ENCODE data around the gene LRMDA.

LRMDA gene

GRCh38 chr10:75962395-75963061 lies 531.1 kb downstream of the LRMDA start (continued):
- no peak for TF ChIP-seq ZBTB1 (tag by site-specific recombination; IDR thresholded peaks at IDR 0.05)
- TF ChIP-seq ZNF2 (tag by site-specific recombination; IDR thresholded peaks at IDR 0.05) = no peak
- TF ChIP-seq ZNF600 (tag by site-specific recombination; IDR thresholded peaks at IDR 0.05) = no peak
- TF ChIP-seq TRIM28 (IDR thresholded peaks at IDR 0.05; ENCODE audit: borderline replicate concordance, low read length) = no peak
- TF ChIP-seq ZNF785 (tag by site-specific recombination; IDR thresholded peaks at IDR 0.05) = no peak
- TF ChIP-seq AEBP2 (tag by site-specific recombination; IDR thresholded peaks at IDR 0.05; ENCODE audit: borderline replicate concordance) = no peak
- TF ChIP-seq MZF1 (tag by site-specific recombination; IDR thresholded peaks at IDR 0.05; ENCODE audit: borderline replicate concordance) = no peak

- no peaks in the 10 kb centered on the region for H3K36me3 ChIP-seq (ENCODE audit: control insufficient read depth in 2 of 2, insufficient read depth in 1 of 2, low read length in 2 of 2)
- CTCF ChIA-PET = no interaction called here
- peaks cover 7% of the 10 kb centered on the region; the same call in 1 of the 2 replicates for H3K4me1 ChIP-seq (ENCODE audit: control insufficient read depth, insufficient read depth, low read length)
- no peak overlapping the region for H3K4me3 ChIP-seq (ENCODE audit: low read depth, low read length)
- H3K9me3 ChIP-seq (ENCODE audit: control insufficient read depth, insufficient read depth, low read depth, low read length) = no peaks in the 10 kb centered on the region
- POLR2A ChIA-PET = no interaction called here
- H3K27ac ChIP-seq (ENCODE audit: extremely low read depth, low read depth, low read length) = no peak overlapping the region
- no peak for TF ChIP-seq ZFP41 (tag by site-specific recombination; IDR thresholded peaks at IDR 0.05; ENCODE audit: borderline replicate concordance)
- TF ChIP-seq ZBTB20 (tag by site-specific recombination; IDR thresholded peaks at IDR 0.05) = no peak
- no peak for TF ChIP-seq PRDM10 (tag by site-specific recombination; IDR thresholded peaks at IDR 0.05)
- TF ChIP-seq SP2 (tag by site-specific recombination; IDR thresholded peaks at IDR 0.05) = no peak
- no peak for TF ChIP-seq ZNF274 (IDR thresholded peaks at IDR 0.05; ENCODE audit: low read length)
- TF ChIP-seq ZNF274 (tag by site-specific recombination; IDR thresholded peaks at IDR 0.05; ENCODE audit: borderline replicate concordance) = no peak
- no peak for TF ChIP-seq SCRT2 (tag by site-specific recombination; IDR thresholded peaks at IDR 0.05)
- no peak for TF ChIP-seq ZNF140 (tag by site-specific recombination; IDR thresholded peaks at IDR 0.05)
- no peak for TF ChIP-seq ZNF791 (tag by site-specific recombination; IDR thresholded peaks at IDR 0.05)
- no peak for TF ChIP-seq ZXDB (tag by site-specific recombination; IDR thresholded peaks at IDR 0.05)
- peak; percentile 67 for TF ChIP-seq PRDM6 (tag by site-specific recombination; IDR thresholded peaks at IDR 0.05)
- TF ChIP-seq ZNF830 (tag by site-specific recombination; IDR thresholded peaks at IDR 0.05; ENCODE audit: low read depth) = no peak
- TF ChIP-seq HIC1 (tag by site-specific recombination; IDR thresholded peaks at IDR 0.05) = no peak
- peak; percentile 66 for TF ChIP-seq FEZF1 (tag by site-specific recombination; IDR thresholded peaks at IDR 0.05)
- no peak for TF ChIP-seq PRDM2 (tag by site-specific recombination; IDR thresholded peaks at IDR 0.05; ENCODE audit: borderline replicate concordance)
Observed at GRCh38 chr10:75967491-75967890, 536.1 kb downstream of the LRMDA start.
